GM12878 (cell line): Measurements from ENCODE around the gene DRD2. TPM values are rescaled to one million over a fixed set of nuclear protein-coding genes. Genes with fewer than 3 reads are reported as not detected.

ENCODE experiments used
- ATAC-seq: fragments of 200-7000 bp; cut with Tn5 transposase; 3 replicates; pipeline ENCODE4 v1.9.1; 2020; ENCODE audit warnings: mild to moderate bottlenecking, moderate library complexity
- BruUV-seq: library from RNA; stranded (reverse); fragments of 400-500 nt; replicated peaks from 2 replicates; lab custom pipeline; 2021; lab: Mats Ljungman, UMichigan
- CTCF ChIA-PET: fragments of 300-600 bp; sonication (Branson Sonifier 250); formaldehyde crosslinking; extraction: SDS; loops from one replicate; lab custom pipeline; 2021; ENCODE audit warnings: inconsistent platforms; lab: Yijun Ruan, JAX
- POLR2A ChIA-PET: fragments of 350-600 bp; formaldehyde crosslinking; extraction: SDS; loops from one replicate; lab custom pipeline; 2021; ENCODE audit warnings: inconsistent platforms; lab: Charles Lee
- RAD21 ChIA-PET: fragments of 300-600 bp; sonication (Branson Sonifier 250); formaldehyde crosslinking; loops from one replicate; lab custom pipeline; 2023; ENCODE audit warnings: antibody characterized with exemption; ENCODE audit not compliant: unreplicated experiment; lab: Charles Lee
- SMC1A ChIA-PET: fragments of 300-600 bp; sonication (Branson Sonifier 250); formaldehyde crosslinking; loops from one replicate; lab custom pipeline; 2023; ENCODE audit not compliant: unreplicated experiment, uncharacterized antibody; lab: Charles Lee
- DNase-seq: peaks from one replicate; pipeline ENCODE4 v3.0.0-alpha.2; 2011; ENCODE audit warnings: low read depth, low spot score
- FAIRE-seq: peaks from 3 replicates; lab custom pipeline; 2011; peaks lifted over from hg19 to GRCh38; lab: Jason Lieb, UNC
- H2AFZ ChIP-seq: 2 replicates; pipeline ENCODE4 v1.6.0; 2011; ENCODE audit warnings: low read depth, low read length, control low read depth; ENCODE audit not compliant: control insufficient read depth
- H3K27ac ChIP-seq: 2 replicates; pipeline ENCODE4 v1.5.1; 2011; ENCODE audit warnings: control low read depth; ENCODE audit not compliant: control insufficient read depth, insufficient read depth
- H3K27me3 ChIP-seq, 2 experiments: replicated peaks in 1 of 2; 2 replicates each; pipeline versions ENCODE4 v1.6.0 to v1.6.1; 2011; ENCODE audit warnings: low read length in 1 of 2; ENCODE audit not compliant: control insufficient read depth in 2 of 2, insufficient read depth in 2 of 2
- H3K36me3 ChIP-seq, 2 experiments: 2 replicates each; pipeline ENCODE4 v1.5.1; 2011; ENCODE audit warnings: low read length in 1 of 2; ENCODE audit not compliant: control insufficient read depth in 2 of 2, insufficient read depth in 2 of 2
- H3K4me1 ChIP-seq: 2 replicates; pipeline ENCODE4 v1.6.1; 2011; ENCODE audit warnings: mild to moderate bottlenecking, low read length, moderate library complexity, mixed read lengths; ENCODE audit not compliant: control insufficient read depth, insufficient read depth
- H3K4me2 ChIP-seq: 2 replicates; pipeline ENCODE4 v1.6.0; 2011; ENCODE audit warnings: control low read depth; ENCODE audit not compliant: control insufficient read depth, insufficient read depth
- H3K4me3 ChIP-seq: fragments of 200-600 bp; sonication (generic); 2 replicates; pipeline ENCODE4 v1.5.1; 2016
- H3K79me2 ChIP-seq: 2 replicates; pipeline ENCODE4 v1.6.0; 2011; ENCODE audit warnings: low read length; ENCODE audit not compliant: control insufficient read depth, insufficient read depth
- H3K9ac ChIP-seq: 2 replicates; pipeline ENCODE4 v1.8.0; 2011; ENCODE audit warnings: low read length, control low read depth, mixed read lengths; ENCODE audit not compliant: control insufficient read depth, insufficient read depth
- H3K9me3 ChIP-seq: replicated peaks from 3 replicates; pipeline ENCODE4 v1.5.1; 2011; ENCODE audit warnings: mild to moderate bottlenecking, low read length; ENCODE audit not compliant: control insufficient read depth, insufficient read depth
- H4K20me1 ChIP-seq: 2 replicates; pipeline ENCODE4 v1.6.0; 2011; ENCODE audit not compliant: control insufficient read depth, insufficient read depth
- CHD4 ChIP-seq: fragments of 200-600 bp; sonication (generic); IDR thresholded peaks from 2 replicates; pipeline ENCODE4 v1.6.1; 2016; ENCODE audit warnings: mild to moderate bottlenecking
- CREB1 ChIP-seq: IDR thresholded peaks from 2 replicates; pipeline ENCODE4 v1.6.1; 2012; ENCODE audit warnings: low read depth, mild to moderate bottlenecking, inconsistent platforms
- FOXM1 ChIP-seq: IDR thresholded peaks from 2 replicates; pipeline ENCODE4 v1.6.1; 2012; ENCODE audit warnings: low read depth, mild to moderate bottlenecking, inconsistent platforms, low read length, moderate library complexity
- HSF1 ChIP-seq: fragments of 150-350 bp; IDR thresholded peaks from 2 replicates; pipeline ENCODE4 v1.6.1; 2014; ENCODE audit warnings: mild to moderate bottlenecking, low read depth, low read length
- LARP7 ChIP-seq: fragments of 450-650 bp; IDR thresholded peaks from 2 replicates; pipeline ENCODE4 v1.6.1; 2017; ENCODE audit warnings: mild to moderate bottlenecking
- NR2F1 ChIP-seq: fragments of 450-650 bp; conservative IDR thresholded peaks from 2 replicates; pipeline ENCODE4 v1.6.1; 2017; ENCODE audit warnings: mild to moderate bottlenecking
- POLR2AphosphoS5 ChIP-seq: IDR thresholded peaks from 2 replicates; pipeline ENCODE4 v1.6.1; 2011; ENCODE audit warnings: mild to moderate bottlenecking, low read length, inconsistent platforms
- RELB ChIP-seq: fragments of 450-650 bp; IDR thresholded peaks from 2 replicates; pipeline ENCODE4 v1.6.1; 2017; ENCODE audit warnings: low read depth, mild to moderate bottlenecking, moderate library complexity
- RFX5 ChIP-seq: IDR thresholded peaks from 2 replicates; pipeline ENCODE4 v1.6.1; 2011; ENCODE audit warnings: low read depth, low read length, improper control_type of control experiment
- RUNX3 ChIP-seq: IDR thresholded peaks from 2 replicates; pipeline ENCODE4 v1.6.1; 2012; ENCODE audit warnings: low read length, inconsistent platforms
- SREBF1 ChIP-seq: IDR thresholded peaks from 2 replicates; pipeline ENCODE4 v1.6.1; 2012; ENCODE audit warnings: mild to moderate bottlenecking, low read length
- WGBS: methylation state at CpG from one replicate; pipeline ENCODE4 v1.1.6; 2016; ENCODE audit warnings: low lambda C conversion rate; ENCODE audit not compliant: insufficient replicate concordance, insufficient coverage; ENCODE audit errors: missing lambda C conversion rate; 5-methylcytosine and 5-hydroxymethylcytosine counted together
- in situ Hi-C: fragments of 300-500 bp; cut with MboI; formaldehyde crosslinking; loops from 9 replicates; pipeline ENCODE4 v1.14.3; 2018; ENCODE audit warnings: mixed read lengths
- intact Hi-C: fragments of 100-400 bp; cut with micrococcal nuclease; formaldehyde crosslinking; loops from one replicate; pipeline ENCODE4 v1.14.2; 2022; ENCODE audit not compliant: unreplicated experiment
- polyA plus RNA-seq, 11 experiments: library from polyadenylated mRNA; depleted of rRNA in 4 of 11; unstranded in 6 of 11; stranded (reverse) in 5 of 11; fragments of >200 nt; fragmentation: Nextera tagmentation in 4 of 11; fragmentation: Illumina TruSeq in 1 of 11; extraction: Ambion mirVana in 4 of 11; extraction: Trizol in 1 of 11; gene quantifications; 1 replicate in 1 of 11; 2 replicates in 10 of 11; pipeline versions ENCODE4 v1.2.1 to v1.2.3, GENCODE V29; 2011 to 2016; ENCODE audit warnings: inconsistent platforms in 2 of 11, missing spikeins in 2 of 11, low read depth in 1 of 11
- total RNA-seq, 4 experiments: library from RNA; depleted of rRNA in 3 of 4; stranded (reverse); fragments of >200 nt in 3 of 4; fragmentation: Illumina TruSeq in 1 of 4; extraction: Trizol in 1 of 4; gene quantifications; 2 replicates each; pipeline versions ENCODE4 v1.2.1 to v1.2.3, GENCODE V29; 2013 to 2021

Gene DRD2
- total and polyA plus RNA-seq, 10 of the 15 experiments (the other 5 are each of a cell fraction or from before 2014, with no cell fraction given), result not detected

- TF ChIP-seq HSF1, result no peak
- no peak for TF ChIP-seq RELB
- no peak for TF ChIP-seq LARP7
- TF ChIP-seq CHD4, result no peak
- TF ChIP-seq NR2F1, result no peak
- TF ChIP-seq SREBF1, result no peak
- no peak for TF ChIP-seq RUNX3
- TF ChIP-seq POLR2AphosphoS5, result no peak
- TF ChIP-seq FOXM1, result no peak
These were observed 97.4 kb downstream of the DRD2 start (continued) for GRCh38 chr11:113377681-113378412.

- in situ Hi-C loops, result no loop called here
- DNase-seq (no peak), ATAC-seq (peak; percentile 69), FAIRE-seq (no peak)
- Histone ChIP-seq H3K9ac (no peak overlapping the region), H3K4me2 (no peak overlapping the region), H3K9me3 (no peaks in the 10 kb centered on the region), H3K4me3 (no peak overlapping the region), H2AFZ (peak overlapping the region; percentile 1; the same call in 1 of the 2 replicates), H3K79me2 (no peaks in the 10 kb centered on the region), H4K20me1 (no peaks in the 10 kb centered on the region), H3K36me3 (no peaks in the 10 kb centered on the region), H3K27ac (no peak overlapping the region), H3K27me3 (no peaks in the 10 kb centered on the region; a peak in 1 of 4 replicates), H3K4me1 (no peaks in the 10 kb centered on the region)
- TF ChIP-seq CREB1 (no peak), RFX5 (peak; percentile 86)
- RAD21 ChIA-PET, result interaction anchor here (0.7 kb wide), 1 partner anchor 97 kb away, joined by 3 read pairs; no protein-coding TSS in a partner anchor
- BruUV-seq, result no TSS peak
- intact Hi-C loops, result no loop called here
- POLR2A ChIA-PET, result no interaction called here
- 18% methylated on average over 3 of the region's 3 CpGs for WGBS
- SMC1A ChIA-PET, result interaction anchor here (1.4 to 1.5 kb wide), 2 partner anchors 42 to 62 kb away, joined by 4 to 5 read pairs; partner anchors contain the start of gene TTC12
- CTCF ChIA-PET, result no interaction called here
These were observed 99.0 kb downstream of the DRD2 start for GRCh38 chr11:113376156-113376555.
